HUES6 (cell line): ENCODE measurements around the gene PARD3B.

Source experiments
- H3K27ac ChIP-seq: 2 replicates; pipeline ENCODE4 v1.7.0; 2013; ENCODE audit warnings: low read depth, mild to moderate bottlenecking, low read length, inconsistent platforms
- H3K27me3 ChIP-seq: 2 replicates; pipeline ENCODE4 v1.6.1; 2013; ENCODE audit warnings: low read length; ENCODE audit not compliant: control insufficient read depth, insufficient read depth
- H3K36me3 ChIP-seq: 2 replicates; pipeline ENCODE4 v1.6.1; 2013; ENCODE audit warnings: low read length; ENCODE audit not compliant: control insufficient read depth, insufficient read depth
- H3K4me1 ChIP-seq: 2 replicates; pipeline ENCODE4 v1.6.1; 2013; ENCODE audit warnings: low read length; ENCODE audit not compliant: control insufficient read depth, insufficient read depth
- H3K4me3 ChIP-seq: 2 replicates; pipeline ENCODE4 v1.5.1; 2013; ENCODE audit warnings: low read depth, low read length
- H3K9ac ChIP-seq: one replicate; pipeline ENCODE4 v1.6.1; 2013; ENCODE audit warnings: mild to moderate bottlenecking, low read length
- H3K9me3 ChIP-seq: 2 replicates; pipeline ENCODE4 v1.6.1; 2013; ENCODE audit warnings: low read depth, low read length; ENCODE audit not compliant: control insufficient read depth, insufficient read depth

Gene PARD3B

GRCh38 chr2:204892506-204893255 lies 347.4 kb downstream of the PARD3B start:
- Histone ChIP-seq H3K9ac (no peak overlapping the region), H3K9me3 (no peaks in the 10 kb centered on the region), H3K4me3 (no peak overlapping the region), H3K27ac (no peak overlapping the region), H3K27me3 (no peaks in the 10 kb centered on the region), H3K36me3 (no peaks in the 10 kb centered on the region), H3K4me1 (peaks cover 6% of the 10 kb centered on the region; the same call in 1 of the 2 replicates)

DNA sequence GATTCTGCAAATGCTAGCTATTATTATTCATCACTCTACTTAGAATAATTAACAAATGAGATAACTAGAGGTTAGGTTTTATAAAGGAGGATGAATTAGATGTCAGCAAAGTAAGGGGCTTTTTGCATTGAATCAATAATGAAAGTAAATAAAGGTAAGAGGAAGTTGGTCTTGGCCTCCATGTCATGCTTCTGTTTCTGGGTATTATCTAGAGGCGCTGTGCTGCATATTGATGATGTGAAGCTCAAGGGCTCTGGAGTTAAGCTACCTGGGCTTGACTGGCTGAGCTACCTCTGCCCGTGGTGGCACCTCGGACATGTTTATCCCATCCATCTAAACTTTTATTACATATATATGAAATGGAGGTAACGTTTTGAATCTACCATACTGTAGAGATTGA lies 350.9 kb downstream of the PARD3B start:
- Histone ChIP-seq H3K36me3 (no peaks in the 10 kb centered on the region), H3K9me3 (peaks cover 3% of the 10 kb centered on the region; the same call in 1 of the 2 replicates), H3K27me3 (no peaks in the 10 kb centered on the region), H3K4me3 (no peak overlapping the region), H3K4me1 (no peaks in the 10 kb centered on the region), H3K9ac (no peak overlapping the region), H3K27ac (no peak overlapping the region)

- no peaks in the 10 kb centered on the region for H3K27me3 ChIP-seq
- no peak overlapping the region for H3K27ac ChIP-seq
- H3K36me3 ChIP-seq, result no peaks in the 10 kb centered on the region
- no peak overlapping the region for H3K9ac ChIP-seq
- H3K9me3 ChIP-seq, result peaks cover 3% of the 10 kb centered on the region; the same call in 1 of the 2 replicates
- no peaks in the 10 kb centered on the region for H3K4me1 ChIP-seq
- H3K4me3 ChIP-seq, result no peak overlapping the region
These were observed 352.3 kb downstream of the PARD3B start for GRCh38 chr2:204897561-204897960.

GRCh38 chr2:204898928-204899640 lies 353.8 kb downstream of the PARD3B start:
- no peak overlapping the region for H3K4me3 ChIP-seq
- peaks cover 3% of the 10 kb centered on the region; the same call in 1 of the 2 replicates for H3K9me3 ChIP-seq
- no peak overlapping the region for H3K9ac ChIP-seq
- H3K4me1 ChIP-seq, result no peaks in the 10 kb centered on the region
- H3K27me3 ChIP-seq, result no peaks in the 10 kb centered on the region
- H3K36me3 ChIP-seq, result no peaks in the 10 kb centered on the region
- H3K27ac ChIP-seq, result no peak overlapping the region

GRCh38 chr2:204899983-204900382 lies 354.7 kb downstream of the PARD3B start:
- Histone ChIP-seq H3K27ac (no peak overlapping the region), H3K27me3 (no peaks in the 10 kb centered on the region), H3K4me3 (no peak overlapping the region), H3K9ac (no peak overlapping the region), H3K4me1 (no peaks in the 10 kb centered on the region), H3K9me3 (peaks cover 3% of the 10 kb centered on the region; the same call in 1 of the 2 replicates), H3K36me3 (no peaks in the 10 kb centered on the region)

DNA sequence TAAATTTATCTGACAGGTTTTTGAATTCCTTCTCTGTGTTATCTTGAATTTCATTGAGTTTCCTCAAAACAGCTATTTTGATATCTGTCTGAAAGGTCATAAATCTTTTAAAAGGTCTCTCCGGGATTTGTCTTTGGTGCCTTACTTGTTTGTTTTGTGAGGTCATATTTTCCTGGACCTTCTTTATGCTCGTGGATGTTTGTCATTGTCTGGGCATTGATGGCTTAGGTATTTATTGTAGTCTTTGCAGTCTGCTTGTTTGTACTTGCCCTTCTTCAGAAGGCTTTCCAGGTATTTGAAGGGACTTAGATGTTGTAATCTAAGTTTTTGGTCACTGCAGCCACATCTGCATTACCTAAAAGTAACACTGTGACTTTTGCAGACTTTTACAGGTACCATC lies 355.2 kb downstream of the PARD3B start:
- H3K9ac ChIP-seq, result no peak overlapping the region
- no peak overlapping the region for H3K4me3 ChIP-seq
- H3K36me3 ChIP-seq, result no peaks in the 10 kb centered on the region
- H3K27ac ChIP-seq, result no peak overlapping the region
- no peaks in the 10 kb centered on the region for H3K27me3 ChIP-seq
- peaks cover 3% of the 10 kb centered on the region; the same call in 1 of the 2 replicates for H3K9me3 ChIP-seq
- no peaks in the 10 kb centered on the region for H3K4me1 ChIP-seq

GRCh38 chr2:204900910-204901309 lies 355.6 kb downstream of the PARD3B start:
- H3K9ac ChIP-seq, result no peak overlapping the region
- no peaks in the 10 kb centered on the region for H3K27me3 ChIP-seq
- H3K27ac ChIP-seq, result no peak overlapping the region
- peaks cover 3% of the 10 kb centered on the region; the same call in 1 of the 2 replicates for H3K9me3 ChIP-seq
- no peaks in the 10 kb centered on the region for H3K4me1 ChIP-seq
- H3K4me3 ChIP-seq, result no peak overlapping the region
- no peaks in the 10 kb centered on the region for H3K36me3 ChIP-seq

GRCh38 chr2:204901591-204901990 lies 356.3 kb downstream of the PARD3B start:
- Histone ChIP-seq H3K9me3 (peaks cover 3% of the 10 kb centered on the region; the same call in 1 of the 2 replicates), H3K36me3 (no peaks in the 10 kb centered on the region), H3K27ac (no peak overlapping the region), H3K9ac (no peak overlapping the region), H3K4me1 (no peaks in the 10 kb centered on the region), H3K27me3 (no peaks in the 10 kb centered on the region), H3K4me3 (no peak overlapping the region)

DNA sequence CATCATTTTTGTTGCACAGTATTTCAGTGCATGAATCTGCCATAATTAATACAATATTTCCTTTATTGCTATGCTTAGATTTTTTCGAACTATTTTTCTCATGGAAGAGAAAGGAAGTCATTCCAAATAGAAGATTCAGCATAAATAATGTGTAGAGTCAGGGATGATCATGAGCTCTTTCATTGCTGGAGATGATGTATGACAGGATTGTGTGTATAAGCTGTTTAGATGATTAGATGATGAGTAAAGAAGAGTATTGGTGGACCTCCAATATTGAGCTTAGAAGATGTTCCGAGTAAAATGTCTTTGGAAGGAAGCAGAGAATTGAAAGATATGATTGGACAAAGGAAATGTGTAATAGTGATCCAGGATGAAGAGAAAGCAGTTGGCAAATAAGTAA lies 364.5 kb downstream of the PARD3B start:
- no peaks in the 10 kb centered on the region for H3K9me3 ChIP-seq
- no peak overlapping the region for H3K27ac ChIP-seq
- 0 out of 2 replicates have a peak, but pooled peaks cover 5% of the 10 kb centered on the region for H3K4me1 ChIP-seq
- H3K9ac ChIP-seq, result no peak overlapping the region
- no peaks in the 10 kb centered on the region for H3K27me3 ChIP-seq
- H3K36me3 ChIP-seq, result no peaks in the 10 kb centered on the region
- H3K4me3 ChIP-seq, result no peak overlapping the region

- Histone ChIP-seq H3K4me3 (no peak overlapping the region), H3K36me3 (no peaks in the 10 kb centered on the region), H3K9me3 (no peaks in the 10 kb centered on the region), H3K27ac (no peak overlapping the region), H3K27me3 (no peaks in the 10 kb centered on the region), H3K4me1 (0 out of 2 replicates have a peak, but pooled peaks cover 5% of the 10 kb centered on the region), H3K9ac (no peak overlapping the region)
These were observed 368.0 kb downstream of the PARD3B start for GRCh38 chr2:204913312-204913711.

DNA sequence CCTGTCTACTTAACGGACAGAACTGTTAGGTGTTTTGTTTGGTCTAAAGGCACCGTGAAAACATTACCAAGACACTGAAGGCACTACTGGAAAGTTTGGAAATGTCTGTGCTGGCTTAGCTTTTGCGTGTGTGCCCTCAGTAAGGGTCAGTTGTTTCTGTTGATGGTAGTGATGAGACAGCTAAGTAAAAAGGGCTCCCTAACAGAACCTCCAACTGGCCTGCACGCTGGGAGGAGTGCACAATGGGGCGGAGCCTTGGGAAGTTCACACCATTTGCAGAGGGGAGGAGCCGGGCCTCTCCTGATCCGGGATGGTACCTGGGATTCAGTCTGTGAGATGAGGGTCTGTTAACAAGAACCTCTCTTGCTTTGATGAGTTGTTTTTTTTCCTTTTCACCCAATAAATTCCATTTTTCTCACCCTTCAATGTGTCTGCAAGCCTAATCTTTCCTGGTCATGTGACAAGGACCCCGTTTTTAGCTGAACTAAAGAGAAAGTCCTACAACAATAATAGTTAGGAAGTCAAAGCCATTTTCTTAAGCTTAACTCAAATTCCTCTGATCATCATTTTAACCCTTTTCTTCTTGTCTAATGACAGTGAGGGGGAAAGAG lies 368.7 kb downstream of the PARD3B start:
- H3K9me3 ChIP-seq, result no peaks in the 10 kb centered on the region
- H3K27me3 ChIP-seq, result no peaks in the 10 kb centered on the region
- H3K27ac ChIP-seq, result no peak overlapping the region
- no peak overlapping the region for H3K4me3 ChIP-seq
- no peaks in the 10 kb centered on the region for H3K36me3 ChIP-seq
- H3K4me1 ChIP-seq, result 0 out of 2 replicates have a peak, but pooled peaks cover 5% of the 10 kb centered on the region
- H3K9ac ChIP-seq, result no peak overlapping the region
